ENCODE measurements around the gene A4GALT.

- TF ChIP-seq, protein P1, sequence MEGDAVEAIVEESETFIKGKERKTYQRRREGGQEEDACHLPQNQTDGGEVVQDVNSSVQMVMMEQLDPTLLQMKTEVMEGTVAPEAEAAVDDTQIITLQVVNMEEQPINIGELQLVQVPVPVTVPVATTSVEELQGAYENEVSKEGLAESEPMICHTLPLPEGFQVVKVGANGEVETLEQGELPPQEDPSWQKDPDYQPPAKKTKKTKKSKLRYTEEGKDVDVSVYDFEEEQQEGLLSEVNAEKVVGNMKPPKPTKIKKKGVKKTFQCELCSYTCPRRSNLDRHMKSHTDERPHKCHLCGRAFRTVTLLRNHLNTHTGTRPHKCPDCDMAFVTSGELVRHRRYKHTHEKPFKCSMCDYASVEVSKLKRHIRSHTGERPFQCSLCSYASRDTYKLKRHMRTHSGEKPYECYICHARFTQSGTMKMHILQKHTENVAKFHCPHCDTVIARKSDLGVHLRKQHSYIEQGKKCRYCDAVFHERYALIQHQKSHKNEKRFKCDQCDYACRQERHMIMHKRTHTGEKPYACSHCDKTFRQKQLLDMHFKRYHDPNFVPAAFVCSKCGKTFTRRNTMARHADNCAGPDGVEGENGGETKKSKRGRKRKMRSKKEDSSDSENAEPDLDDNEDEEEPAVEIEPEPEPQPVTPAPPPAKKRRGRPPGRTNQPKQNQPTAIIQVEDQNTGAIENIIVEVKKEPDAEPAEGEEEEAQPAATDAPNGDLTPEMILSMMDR (IDR thresholded peaks at IDR 0.05) = no peak
- no peak for TF ChIP-seq POLR2A (IDR thresholded peaks at IDR 0.05)
Observed at GRCh38 chr22:42717197-42717928, 3.3 kb downstream of the A4GALT start.
